Caco-2 (cell line): Measurements from ENCODE around the gene NECTIN1. TPM values are rescaled to one million over a fixed set of nuclear protein-coding genes. Genes with fewer than 3 reads are reported as not detected.
A peak's percentile ranks its signal among the peaks of the same experiment; 100 is the strongest.

Experiments used
- BruUV-seq: library from RNA; stranded (reverse); fragments of 400-500 nt; replicated peaks from 2 replicates; lab custom pipeline; 2021; lab: Mats Ljungman, UMichigan
- CTCF ChIA-PET: fragments of 300-600 bp; sonication (Branson Sonifier 250); formaldehyde crosslinking; loops from one replicate; lab custom pipeline; 2022; ENCODE audit warnings: antibody characterized with exemption; lab: Charles Lee
- POLR2A ChIA-PET: fragments of 300-600 bp; sonication (Branson Sonifier 250); formaldehyde crosslinking; loops from one replicate; lab custom pipeline; 2022; ENCODE audit warnings: antibody characterized with exemption; lab: Charles Lee
- DNase-seq, 2 experiments: peaks; one replicate each; pipeline versions ENCODE4 v3.0.0 to v3.0.0-alpha.2; 2020 to 2022
- H3K27me3 ChIP-seq: replicated peaks from 2 replicates; pipeline ENCODE4 v1.6.0; 2011; ENCODE audit warnings: low read length; ENCODE audit not compliant: control insufficient read depth, insufficient read depth
- H3K36me3 ChIP-seq: 2 replicates; pipeline ENCODE4 v1.5.1; 2011; ENCODE audit warnings: low read length; ENCODE audit not compliant: control insufficient read depth, insufficient read depth
- H3K4me1 ChIP-seq: fragments of 250-450 bp; sonication (Bioruptor Pico); 2 replicates; pipeline ENCODE4 v1.5.1; 2020; ENCODE audit warnings: mild to moderate bottlenecking
- H3K4me3 ChIP-seq: 2 replicates; pipeline ENCODE4 v1.5.1; 2011; ENCODE audit warnings: low read depth, mild to moderate bottlenecking, control low read depth, low read length
- H3K9me3 ChIP-seq: fragments of 250-450 bp; sonication (Bioruptor Pico); 2 replicates; pipeline ENCODE4 v1.5.1; 2020; ENCODE audit warnings: mild to moderate bottlenecking, moderate library complexity
- H3K27ac Mint-ChIP-seq: one replicate; pipeline ENCODE4 v1.8.0; 2022; ENCODE audit warnings: mixed read lengths; ENCODE audit not compliant: unreplicated experiment
- H3K27me3 Mint-ChIP-seq: one replicate; pipeline ENCODE4 v1.8.0; 2022; ENCODE audit warnings: mixed read lengths; ENCODE audit not compliant: insufficient read depth, unreplicated experiment
- H3K36me3 Mint-ChIP-seq: one replicate; pipeline ENCODE4 v1.8.0; 2022; ENCODE audit warnings: mild to moderate bottlenecking, mixed read lengths; ENCODE audit not compliant: insufficient read depth, unreplicated experiment
- H3K4me1 Mint-ChIP-seq: one replicate; pipeline ENCODE4 v1.8.0; 2022; ENCODE audit warnings: low read depth, mixed read lengths; ENCODE audit not compliant: unreplicated experiment
- H3K4me3 Mint-ChIP-seq: one replicate; pipeline ENCODE4 v1.8.0; 2022; ENCODE audit warnings: mild to moderate bottlenecking, moderate library complexity, mixed read lengths; ENCODE audit not compliant: unreplicated experiment
- H3K9me3 Mint-ChIP-seq: one replicate; pipeline ENCODE4 v1.8.0; 2022; ENCODE audit warnings: mixed read lengths; ENCODE audit not compliant: unreplicated experiment
- CTCF ChIP-seq, 2 experiments: fragments of 200-600 bp in 1 of 2; IDR thresholded peaks; 1 replicate in 1 of 2; 2 replicates in 1 of 2; pipeline versions ENCODE4 v1.5.1 to v1.8.0; 2011 to 2022; ENCODE audit warnings: antibody characterized with exemption in 1 of 2, control low read depth in 1 of 2, inconsistent platforms in 1 of 2, low read depth in 1 of 2, low read length in 1 of 2, mild to moderate bottlenecking in 1 of 2, moderate library complexity in 1 of 2; ENCODE audit not compliant: insufficient read depth in 1 of 2, severe bottlenecking in 1 of 2, unreplicated experiment in 1 of 2
- intact Hi-C: fragments of 100-400 bp; cut with micrococcal nuclease; formaldehyde crosslinking; loops from one replicate; pipeline ENCODE4 v1.10.0; 2022; ENCODE audit not compliant: unreplicated experiment
- total RNA-seq: library from RNA; stranded (reverse); gene quantifications from 2 replicates; pipeline ENCODE4 v1.2.3, GENCODE V29; 2022

The NECTIN1 gene
- total RNA-seq, 1 experiment from 2014 or later, result 60.1 TPM

GRCh38 chr11:119666061-119666460 lies 62.9 kb downstream of the NECTIN1 start:
- Mint-ChIP-seq H3K27ac (no peak overlapping the region), H3K4me1 (peaks cover 7% of the 10 kb centered on the region), H3K27me3 (no peaks in the 10 kb centered on the region), H3K36me3 (peaks cover 9% of the 10 kb centered on the region), H3K4me3 (no peak overlapping the region), H3K9me3 (no peaks in the 10 kb centered on the region)
- intact Hi-C loops, result loop anchor here (1.0 to 10.0 kb wide), 9 partner anchors 46 to 503 kb away; partner anchors contain the start of gene NECTIN1
- H3K9me3 ChIP-seq, result no peaks in the 10 kb centered on the region
- H3K27me3 ChIP-seq, result no peaks in the 10 kb centered on the region
- TF ChIP-seq CTCF (IDR thresholded peaks at IDR 0.05; ENCODE audit: insufficient read depth in 1 of 2, low read depth in 1 of 2, low read length in 1 of 2, severe bottlenecking in 1 of 2, unreplicated experiment in 1 of 2), result no peak
- no TSS peak for BruUV-seq
- CTCF ChIA-PET, result interaction anchor here (1.0 to 5.2 kb wide), 2 partner anchors 10 to 63 kb away, joined by 3 to 32 read pairs; partner anchors contain the start of gene NECTIN1
- H3K4me1 ChIP-seq, result peaks cover 6% of the 10 kb centered on the region; the same call in 1 of the 2 replicates
- no peak overlapping the region for H3K4me3 ChIP-seq
- H3K36me3 ChIP-seq, result 0 out of 2 replicates have a peak, but pooled peaks cover 2% of the 10 kb centered on the region
- POLR2A ChIA-PET, result no interaction called here
- DNase-seq, result no peak

- H3K27me3 Mint-ChIP-seq, result no peaks in the 10 kb centered on the region
- H3K36me3 Mint-ChIP-seq, result peaks cover 9% of the 10 kb centered on the region
- intact Hi-C loops, result loop anchor here (5.0 to 10.0 kb wide), 2 partner anchors 47 to 130 kb away; no protein-coding TSS in a partner anchor
- CTCF ChIA-PET, result interaction anchor here (0.6 to 5.2 kb wide), 3 partner anchors 11 to 230 kb away, joined by 3 to 32 read pairs (median 6); partner anchors contain the start of gene NECTIN1
- no TSS peak for BruUV-seq
- POLR2A ChIA-PET, result no interaction called here
- no peak overlapping the region for H3K4me3 ChIP-seq
- 0 out of 2 replicates have a peak, but pooled peaks cover 2% of the 10 kb centered on the region for H3K36me3 ChIP-seq
- no peak for TF ChIP-seq CTCF (IDR thresholded peaks at IDR 0.05; ENCODE audit: insufficient read depth in 1 of 2, low read depth in 1 of 2, low read length in 1 of 2, severe bottlenecking in 1 of 2, unreplicated experiment in 1 of 2)
- H3K4me1 ChIP-seq, result peaks cover 6% of the 10 kb centered on the region; the same call in 1 of the 2 replicates
- H3K4me1 Mint-ChIP-seq, result peaks cover 7% of the 10 kb centered on the region
- no peaks in the 10 kb centered on the region for H3K27me3 ChIP-seq
- no peak for DNase-seq
- H3K9me3 Mint-ChIP-seq, result no peaks in the 10 kb centered on the region
- no peak overlapping the region for H3K27ac Mint-ChIP-seq
- H3K4me3 Mint-ChIP-seq, result no peak overlapping the region
- H3K9me3 ChIP-seq, result no peaks in the 10 kb centered on the region
Observed at GRCh38 chr11:119664701-119665420, 64.1 kb downstream of the NECTIN1 start.

- intact Hi-C loops, result loop anchor here (10.0 kb wide), 1 partner anchor 131 kb away; no protein-coding TSS in a partner anchor
- CTCF ChIA-PET, result interaction anchor here (5.2 kb wide), 1 partner anchor 65 kb away, joined by 32 read pairs; the partner anchor contains the start of gene NECTIN1
- BruUV-seq, result no TSS peak
Observed at GRCh38 chr11:119664063-119664572, 64.9 kb downstream of the NECTIN1 start.

More at GRCh38 chr11:119664063-119664572, 64.9 kb downstream of the NECTIN1 start:
- Histone ChIP-seq H3K4me3 (no peak overlapping the region), H3K36me3 (0 out of 2 replicates have a peak, but pooled peaks cover 2% of the 10 kb centered on the region), H3K9me3 (no peaks in the 10 kb centered on the region), H3K4me1 (peaks cover 6% of the 10 kb centered on the region; the same call in 1 of the 2 replicates), H3K27me3 (no peaks in the 10 kb centered on the region)
- no peak for TF ChIP-seq CTCF (IDR thresholded peaks at IDR 0.05; ENCODE audit: insufficient read depth in 1 of 2, low read depth in 1 of 2, low read length in 1 of 2, severe bottlenecking in 1 of 2, unreplicated experiment in 1 of 2)
- POLR2A ChIA-PET, result no interaction called here
- Mint-ChIP-seq H3K4me3 (no peak overlapping the region), H3K27me3 (no peaks in the 10 kb centered on the region), H3K36me3 (peaks cover 4% of the 10 kb centered on the region), H3K9me3 (no peaks in the 10 kb centered on the region), H3K4me1 (peaks cover 7% of the 10 kb centered on the region), H3K27ac (no peak overlapping the region)
- DNase-seq, result peak; percentile 65 to 67
